ENCODE measurements around the gene TEX19. TPM values are rescaled to one million over a fixed set of nuclear protein-coding genes. Genes with fewer than 3 reads are reported as not detected.

Gene TEX19
- total RNA-seq, 1 donor from 2014 or later, result 0.80 TPM

DNA sequence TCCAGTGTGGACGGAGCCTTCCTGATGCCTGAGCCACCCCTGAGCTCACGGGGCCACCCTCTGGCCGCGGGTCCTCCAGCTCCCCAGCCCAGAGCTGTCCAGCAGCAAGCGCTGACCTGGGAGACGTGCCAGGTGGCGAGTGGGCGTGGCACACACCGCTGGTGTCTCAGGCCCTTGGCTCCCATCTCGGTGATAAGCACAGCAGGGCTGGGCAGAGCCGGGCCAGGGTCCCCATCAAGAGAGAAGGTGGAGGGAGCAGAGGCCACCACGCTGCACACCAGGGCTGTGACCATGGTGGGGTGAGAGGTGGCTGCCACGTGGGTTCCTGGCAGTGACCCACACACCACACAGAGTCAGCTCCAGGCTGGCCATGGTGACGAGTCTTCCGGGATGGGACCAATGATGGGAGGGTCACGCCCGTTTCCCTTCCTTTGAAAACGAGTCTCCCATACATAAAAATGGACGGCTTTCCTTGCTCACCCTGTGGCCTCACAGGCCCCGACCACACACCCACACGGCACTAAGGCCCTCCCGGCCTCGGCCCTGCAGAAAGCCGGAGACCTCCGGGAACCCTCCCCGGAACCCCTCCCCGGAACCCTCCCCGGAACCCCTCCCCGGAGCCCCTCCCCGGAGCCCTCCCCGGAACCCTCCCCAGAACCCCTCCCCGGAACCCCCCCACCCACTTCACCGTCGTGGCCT, 29.3 kb downstream of the TEX19 start:
- peak; percentile 47 for DNase-seq (ENCODE audit: low read depth)

DNA sequence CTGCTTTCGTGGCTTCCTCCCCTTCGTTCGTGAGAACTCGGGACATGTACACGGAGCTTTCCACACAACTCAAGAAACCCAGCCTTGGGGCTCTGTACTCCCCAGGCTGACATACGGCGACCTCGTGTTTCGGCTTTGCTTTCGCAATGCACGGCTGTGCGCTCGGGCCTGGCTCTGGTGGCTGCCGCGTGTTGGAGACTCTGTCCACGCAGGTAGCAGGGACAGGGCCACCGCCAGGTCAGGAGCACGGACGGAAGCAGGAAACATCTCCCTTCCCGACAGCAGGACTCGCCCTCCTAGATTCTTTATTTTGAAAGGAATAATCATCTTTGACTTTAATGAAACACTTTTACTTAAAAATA, 29.9 kb downstream of the TEX19 start:
- DNase-seq (ENCODE audit: low read depth), result no peak

GRCh38 chr17:82389379-82389778, 30.3 kb downstream of the TEX19 start:
- peak; percentile 30 for DNase-seq (ENCODE audit: low read depth)

DNA sequence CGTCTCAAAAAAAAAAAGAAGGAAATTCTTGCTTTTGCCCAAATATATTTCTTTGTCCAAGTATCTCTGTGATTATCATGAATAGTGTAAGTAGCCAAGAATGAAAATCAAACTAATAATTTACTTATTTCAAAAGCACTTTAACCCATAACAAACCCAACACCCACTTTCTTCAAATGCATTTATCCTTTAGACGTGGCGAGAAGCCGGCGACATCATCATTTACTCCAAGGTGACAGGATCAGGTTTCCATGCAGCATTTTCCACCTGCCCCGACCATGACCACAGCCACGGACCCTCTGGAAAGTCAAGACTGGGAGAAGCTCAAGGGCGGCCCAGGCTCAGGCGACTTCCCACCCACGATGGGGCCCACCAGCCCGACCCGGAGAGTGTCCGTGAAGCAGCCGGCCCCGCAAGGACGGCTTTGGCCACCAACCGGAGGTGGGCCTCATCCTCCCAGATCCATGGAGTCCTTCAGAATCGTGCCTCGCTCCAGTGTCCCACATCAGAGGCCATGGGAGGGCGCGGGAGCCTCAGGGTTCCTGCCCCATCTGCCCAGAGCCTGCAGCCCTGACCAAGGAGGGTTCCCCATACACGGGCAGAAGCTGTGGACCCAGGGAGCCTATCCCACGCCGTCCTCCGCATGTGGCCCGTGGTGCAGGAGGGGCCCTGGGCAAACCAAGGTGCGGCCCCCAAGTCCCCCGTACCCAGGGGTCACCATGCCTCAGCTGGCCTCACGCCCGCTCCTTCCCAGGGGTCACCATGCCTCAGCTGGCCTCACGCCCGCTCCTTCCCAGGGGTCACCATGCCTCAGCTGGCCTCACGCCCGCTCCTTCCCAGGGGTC, 31.2 kb downstream of the TEX19 start:
- no peak for DNase-seq (ENCODE audit: low read depth)

- peak; percentile 67 for DNase-seq (ENCODE audit: low read depth)
Observed at GRCh38 chr17:82390860-82391435, 31.9 kb downstream of the TEX19 start.

DNA sequence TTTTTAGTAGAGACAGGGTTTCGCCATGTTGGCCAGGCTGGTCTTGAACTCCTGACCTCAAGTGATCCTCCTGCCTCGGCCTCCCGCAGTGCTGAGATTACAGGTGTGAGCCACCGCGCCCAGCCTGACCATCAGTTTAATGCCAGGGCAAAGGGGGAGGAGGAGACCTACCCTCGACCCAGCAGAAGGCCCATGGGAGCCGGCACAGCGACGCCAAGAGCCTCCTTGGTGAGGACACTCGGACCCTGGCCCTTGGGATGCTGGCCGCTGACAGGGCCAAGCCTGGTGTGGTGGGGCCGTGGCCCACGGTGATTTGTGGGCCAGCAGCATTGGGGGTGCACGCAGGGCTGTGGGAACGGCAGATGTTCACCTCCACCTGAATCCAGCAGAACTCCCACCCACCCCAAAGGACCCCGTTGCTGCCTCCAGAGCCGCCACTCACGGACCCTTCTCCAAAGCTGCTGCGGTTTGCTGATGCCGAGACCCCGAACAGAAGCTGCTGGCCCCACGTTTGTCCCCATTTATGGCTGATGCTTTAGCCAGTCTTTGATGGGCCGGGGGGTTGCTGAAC, 32.5 kb downstream of the TEX19 start:
- no peak for DNase-seq (ENCODE audit: low read depth)

DNA sequence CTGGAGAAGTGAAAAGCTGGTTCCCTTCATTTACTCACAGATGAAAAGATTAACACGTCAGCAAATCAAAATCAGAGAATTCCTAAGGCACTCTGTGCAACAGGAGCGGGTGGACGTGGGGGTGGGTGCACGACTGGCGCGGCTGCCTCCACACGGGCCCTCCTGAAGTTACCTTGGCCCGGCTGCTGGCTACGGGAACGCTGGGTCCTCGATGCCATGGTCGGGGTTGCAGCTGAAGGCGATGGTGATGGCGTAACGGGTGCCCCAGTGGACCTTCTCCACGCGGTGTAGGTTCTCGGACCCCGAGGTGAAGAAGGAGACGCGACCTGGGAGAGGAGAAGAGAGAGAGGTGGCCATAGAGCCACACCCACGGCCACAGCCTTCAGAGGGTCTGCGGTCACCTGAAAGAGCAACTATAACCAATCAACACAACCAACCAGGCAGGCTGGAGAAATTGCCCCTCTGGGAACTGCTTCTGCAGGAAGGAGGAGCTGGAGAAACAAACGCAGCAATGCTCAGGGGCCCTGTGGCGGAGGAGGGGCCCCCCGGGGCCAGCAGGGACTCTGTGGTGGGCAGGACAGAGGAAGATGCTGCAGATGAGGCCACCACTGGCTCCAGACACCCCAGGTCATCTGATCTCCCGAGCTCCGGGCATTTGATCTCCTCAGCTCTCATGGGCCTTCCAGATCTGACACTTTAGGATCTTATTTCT, 33.3 kb downstream of the TEX19 start:
- no peak for DNase-seq (ENCODE audit: low read depth)

- no peak for DNase-seq (ENCODE audit: low read depth)
Observed at GRCh38 chr17:82392941-82393340, 33.9 kb downstream of the TEX19 start.

DNA sequence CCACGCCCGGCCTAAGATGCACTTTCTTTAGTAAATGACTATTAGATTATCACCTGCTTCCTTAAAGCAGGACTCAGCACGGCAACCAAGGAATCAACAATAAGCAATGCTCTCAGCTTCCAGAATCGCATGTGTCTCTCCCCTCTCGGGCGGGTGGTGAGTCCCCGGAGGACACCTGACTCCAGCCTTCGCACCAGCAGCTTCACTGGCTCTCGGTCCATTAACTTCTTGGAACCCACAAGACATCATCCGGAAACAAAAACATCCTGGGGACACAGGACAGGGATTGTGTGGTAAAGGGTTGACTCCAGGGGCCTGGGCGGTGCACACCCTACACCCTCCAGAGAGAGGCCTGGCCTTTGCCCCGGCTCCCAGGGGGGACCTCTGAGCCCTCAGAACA, 35.2 kb downstream of the TEX19 start:
- DNase-seq (ENCODE audit: low read depth), result no peak

- DNase-seq (ENCODE audit: low read depth), result peak; percentile 93
Observed at GRCh38 chr17:82396601-82397435, 37.8 kb downstream of the TEX19 start.

- no peak for DNase-seq (ENCODE audit: low read depth)
Observed at GRCh38 chr17:82397449-82398335, 38.6 kb downstream of the TEX19 start.

GRCh38 chr17:82399041-82399441, 40.0 kb downstream of the TEX19 start:
- peak; percentile 97 for DNase-seq (ENCODE audit: low read depth)

- DNase-seq (ENCODE audit: low read depth), result peak; percentile 98
Observed at GRCh38 chr17:82399601-82400101, 40.6 kb downstream of the TEX19 start.

GRCh38 chr17:82400206-82400605, 41.2 kb downstream of the TEX19 start:
- DNase-seq (ENCODE audit: low read depth), result peak; percentile 81

DNA sequence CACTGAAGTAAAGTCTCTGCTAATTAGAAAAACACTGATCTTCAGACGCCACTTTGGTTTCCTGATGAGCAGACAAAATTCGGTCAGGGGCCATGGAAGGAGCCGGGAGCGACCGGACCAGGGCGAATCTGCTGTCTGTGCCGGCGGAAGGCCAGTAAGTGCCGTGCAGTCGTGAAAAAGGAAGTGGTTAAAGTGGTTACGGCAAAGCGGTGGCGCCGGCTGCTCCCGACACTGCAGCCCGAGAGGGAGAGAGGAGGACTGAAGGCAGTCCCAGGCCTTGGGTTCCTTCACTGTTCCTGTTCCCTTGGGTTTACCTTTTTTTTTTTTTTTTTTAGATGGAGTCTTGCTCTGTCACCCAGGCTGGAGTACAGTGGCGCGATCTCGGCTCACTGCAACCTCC, 41.8 kb downstream of the TEX19 start:
- DNase-seq (ENCODE audit: low read depth), result peak; percentile 88

DNA sequence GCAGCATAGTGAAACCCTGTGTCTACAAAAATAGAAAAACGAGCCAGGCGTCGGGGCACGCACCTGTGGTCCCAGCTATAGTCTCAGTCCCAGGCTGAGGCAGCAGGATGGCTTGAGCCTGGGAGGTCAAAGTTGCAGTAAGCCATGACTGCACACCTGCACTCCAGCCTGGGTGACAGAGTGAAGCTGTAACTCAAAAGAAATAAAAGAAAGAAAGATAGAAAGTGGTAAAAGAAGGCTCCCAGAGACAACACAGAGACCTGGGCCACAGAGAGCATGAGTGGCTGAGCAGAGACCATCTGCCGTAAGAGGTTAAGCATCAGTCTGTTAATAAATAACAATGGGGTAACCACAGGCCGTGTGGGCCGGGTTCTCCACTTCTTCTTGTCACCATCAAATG, 43.8 kb downstream of the TEX19 start:
- DNase-seq (ENCODE audit: low read depth), result no peak

GRCh38 chr17:82403662-82404660, 44.9 kb downstream of the TEX19 start:
- DNase-seq (ENCODE audit: low read depth), result no peak

DNA sequence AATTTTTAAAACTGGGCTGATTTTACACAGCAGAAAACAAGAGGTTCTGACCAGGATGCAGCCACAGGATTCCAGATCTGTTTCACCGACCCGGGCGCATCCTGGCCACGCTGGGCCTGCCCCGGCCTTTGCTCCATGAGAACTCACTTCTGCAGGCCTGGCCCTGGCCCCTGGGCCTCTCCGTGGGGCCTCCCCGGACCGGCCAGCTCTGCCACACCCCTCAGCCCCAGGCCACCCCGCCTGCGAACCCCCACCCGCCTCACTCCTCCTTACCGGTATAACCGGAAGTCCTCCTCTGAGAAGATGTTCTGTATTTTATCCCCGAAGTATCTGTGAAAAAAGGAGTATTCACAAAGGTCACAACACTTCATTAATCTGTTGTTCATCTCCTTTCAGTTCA, 46.0 kb downstream of the TEX19 start:
- DNase-seq (ENCODE audit: low read depth), result no peak

Measured in myocyte (in vitro differentiated cells).